Body of pancreas (tissue), 4 donors: ENCODE data around the gene FRMPD2. TPM values are rescaled to one million over a fixed set of nuclear protein-coding genes. Genes with fewer than 3 reads are reported as not detected.

Source experiments
- ATAC-seq: fragments of 150-250 bp; one replicate; pipeline ENCODE4 v1.9.1; 2016
- DNase-seq, 4 donors: peaks; one replicate each; pipeline ENCODE4 v3.0.0-alpha.2; 2019
- H3K27ac ChIP-seq, 4 donors: fragments of 200-600 bp; sonication (generic); 1 replicate in 3 of 4; 2 replicates in 1 of 4; pipeline versions ENCODE4 v1.5.1 to v1.6.1; 2016 to 2019; ENCODE audit warnings: mild to moderate bottlenecking in 1 of 4, mixed read lengths in 1 of 4, moderate library complexity in 1 of 4
- H3K27me3 ChIP-seq, 2 donors: fragments of 200-600 bp; sonication (generic); one replicate each; pipeline ENCODE4 v1.6.0; 2016; ENCODE audit warnings: mild to moderate bottlenecking in 1 of 2
- H3K36me3 ChIP-seq, 2 donors: fragments of 200-600 bp; sonication (generic); replicated peaks in 1 of 2; 2 replicates each; pipeline ENCODE4 v1.5.1; 2016; ENCODE audit warnings: low read depth in 2 of 2; ENCODE audit not compliant: insufficient read depth in 1 of 2
- H3K4me1 ChIP-seq: fragments of 200-600 bp; sonication (generic); one replicate; pipeline ENCODE4 v1.6.0; 2016
- H3K4me3 ChIP-seq, 2 donors: fragments of 200-600 bp; sonication (generic); 1 replicate in 1 of 2; 2 replicates in 1 of 2; pipeline ENCODE4 v1.5.1; 2016 to 2019
- H3K9me3 ChIP-seq, 3 donors: fragments of 200-600 bp; sonication (generic); 1 replicate in 2 of 3; 2 replicates in 1 of 3; pipeline ENCODE4 v1.5.1; 2016
- CTCF ChIP-seq, 7 experiments: fragments of 450-650 bp in 4 of 7; fragments of 200-600 bp in 3 of 7; sonication (generic) in 3 of 7; IDR thresholded peaks; one replicate each; pipeline ENCODE4 v1.5.1; 2016 to 2019; ENCODE audit warnings: antibody characterized with exemption in 7 of 7
- POLR2A ChIP-seq, 3 donors: fragments of 450-650 bp; IDR thresholded peaks; one replicate each; pipeline ENCODE4 v1.6.1; 2016; ENCODE audit warnings: antibody characterized with exemption in 3 of 3, mild to moderate bottlenecking in 2 of 3
- WGBS, 2 donors: methylation state at CpG; one replicate each; pipeline ENCODE4 v1.1.5; 2017; 5-methylcytosine and 5-hydroxymethylcytosine counted together
- intact Hi-C: fragments of 100-400 bp; cut with DNase I; formaldehyde crosslinking; loops from one replicate; pipeline ENCODE4 v1.15.1; 2023
- total RNA-seq, 2 donors: library from RNA; depleted of rRNA; stranded (reverse); fragments of >200 nt; gene quantifications; one replicate each; pipeline ENCODE4 v1.1.0, GENCODE V29; 2016

The FRMPD2 gene
- total RNA-seq, 2 donors from 2014 or later: not detected

DNA sequence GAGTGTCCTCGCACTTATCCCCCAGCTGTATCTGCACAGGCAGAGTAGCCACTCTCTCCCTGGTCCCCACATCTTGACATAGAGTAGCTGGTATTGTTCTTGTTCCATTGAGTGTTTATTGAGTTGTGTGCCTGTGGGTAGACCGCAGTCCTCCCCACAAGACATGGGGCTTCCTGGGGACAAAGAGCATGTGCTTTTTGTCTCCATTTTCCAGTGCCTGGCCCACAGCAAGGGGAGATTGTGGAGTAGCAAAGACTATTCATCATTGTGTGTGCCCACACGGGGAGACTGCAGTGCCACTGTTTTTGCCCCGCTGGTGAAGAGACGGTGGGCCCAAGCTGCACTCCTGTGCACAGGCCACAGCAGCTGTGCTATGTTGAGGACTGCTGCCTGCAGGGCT lies 63.5 kb downstream of the FRMPD2 start:
- no peak for ATAC-seq
- no peaks in the 10 kb centered on the region for H3K27me3 ChIP-seq
- no peak for DNase-seq
- H3K27ac ChIP-seq: no peak overlapping the region
- H3K4me1 ChIP-seq: no peaks in the 10 kb centered on the region
- intact Hi-C loops: no loop called here
- H3K4me3 ChIP-seq: no peak overlapping the region
- no peaks in the 10 kb centered on the region for H3K36me3 ChIP-seq
- no peaks in the 10 kb centered on the region for H3K9me3 ChIP-seq
- TF ChIP-seq POLR2A (IDR thresholded peaks at IDR 0.05) (no peak), CTCF (IDR thresholded peaks at IDR 0.05) (no peak)
- 90 to 93% methylated on average over 5 of the region's 5 CpGs for whole genome bisulfite sequencing, 2 donors

GRCh38 chr10:48210391-48210790 lies 64.1 kb downstream of the FRMPD2 start:
- no peaks in the 10 kb centered on the region for H3K4me1 ChIP-seq
- 70 to 74% methylated on average over 9 of the region's 9 CpGs for WGBS, 2 donors
- no peak overlapping the region for H3K4me3 ChIP-seq
- intact Hi-C loops: no loop called here
- ATAC-seq: no peak
- DNase-seq: no peak
- no peaks in the 10 kb centered on the region for H3K36me3 ChIP-seq
- H3K27me3 ChIP-seq: no peaks in the 10 kb centered on the region
- H3K9me3 ChIP-seq: no peaks in the 10 kb centered on the region
- no peak overlapping the region for H3K27ac ChIP-seq
- no peak for TF ChIP-seq POLR2A (IDR thresholded peaks at IDR 0.05)

- Histone ChIP-seq H3K27me3 (no peaks in the 10 kb centered on the region), H3K4me1 (no peaks in the 10 kb centered on the region), H3K4me3 (no peak overlapping the region), H3K36me3 (no peaks in the 10 kb centered on the region), H3K27ac (no peak overlapping the region), H3K9me3 (no peaks in the 10 kb centered on the region)
- WGBS, 2 donors: 81 to 83% methylated on average over 2 of the region's 2 CpGs
- DNase-seq (no peak), ATAC-seq (no peak)
- intact Hi-C loops: no loop called here
- no peak for TF ChIP-seq POLR2A (IDR thresholded peaks at IDR 0.05)
- no peak for TF ChIP-seq CTCF (IDR thresholded peaks at IDR 0.05)
Observed at GRCh38 chr10:48209241-48209640, 65.3 kb downstream of the FRMPD2 start.

GRCh38 chr10:48207853-48208252 lies 66.6 kb downstream of the FRMPD2 start:
- Histone ChIP-seq H3K9me3 (no peaks in the 10 kb centered on the region), H3K27ac (no peak overlapping the region), H3K36me3 (no peaks in the 10 kb centered on the region), H3K4me3 (no peak overlapping the region), H3K27me3 (no peaks in the 10 kb centered on the region), H3K4me1 (no peaks in the 10 kb centered on the region)
- DNase-seq (no peak), ATAC-seq (no peak)
- TF ChIP-seq CTCF (IDR thresholded peaks at IDR 0.05) (no peak), POLR2A (IDR thresholded peaks at IDR 0.05) (no peak)
- 57 to 58% methylated on average over 5 of the region's 5 CpGs for WGBS, 2 donors
- intact Hi-C loops: no loop called here

DNA sequence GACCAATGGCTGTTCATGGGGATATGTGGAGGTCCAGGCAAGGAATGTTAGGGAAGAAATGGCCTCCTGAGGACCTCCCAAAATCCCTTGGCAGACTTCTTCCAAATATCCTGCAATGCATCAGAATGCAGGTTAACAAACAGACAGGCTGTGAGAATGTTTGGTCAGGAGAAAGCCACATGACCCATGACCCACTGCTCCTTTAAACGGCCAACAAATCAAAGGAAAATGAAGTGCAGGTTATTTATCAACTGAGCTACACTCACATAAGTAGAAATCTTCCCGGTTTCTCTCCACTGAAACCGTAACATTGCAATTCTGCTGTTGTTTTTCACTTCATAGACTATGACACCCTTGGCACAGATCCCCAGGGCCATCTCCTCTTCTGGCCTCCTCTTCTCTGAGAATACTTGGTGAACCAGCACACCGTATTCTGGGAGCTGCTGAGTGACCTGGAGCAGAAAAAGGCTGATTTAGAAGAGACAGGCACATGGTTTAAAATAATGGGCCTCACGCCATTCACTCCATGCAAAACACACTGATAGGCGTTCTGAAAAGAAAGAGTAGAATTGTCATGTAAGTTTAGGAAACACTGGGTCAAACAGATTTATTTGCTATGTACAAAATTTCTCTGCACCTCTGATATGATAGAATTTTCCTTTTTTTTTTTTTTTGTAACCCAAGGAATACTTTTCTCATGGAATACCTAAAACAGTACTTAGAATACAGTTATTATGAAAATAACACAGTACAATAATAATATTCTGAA lies 67.8 kb downstream of the FRMPD2 start:
- no peak overlapping the region for H3K27ac ChIP-seq
- no peaks in the 10 kb centered on the region for H3K36me3 ChIP-seq
- no peaks in the 10 kb centered on the region for H3K9me3 ChIP-seq
- H3K4me3 ChIP-seq: no peak overlapping the region
- H3K4me1 ChIP-seq: no peaks in the 10 kb centered on the region
- intact Hi-C loops: no loop called here
- 67 to 72% methylated on average over 6 of the region's 6 CpGs for WGBS, 2 donors
- DNase-seq: no peak
- H3K27me3 ChIP-seq: no peaks in the 10 kb centered on the region
- ATAC-seq: no peak
- no peak for TF ChIP-seq CTCF (IDR thresholded peaks at IDR 0.05)
- TF ChIP-seq POLR2A (IDR thresholded peaks at IDR 0.05): no peak
